ENCODE data around the gene PRKAR1B.
"Not testable (repeated sequence)": the region's sequence is repeated elsewhere in the genome, so short reads cannot be mapped to it uniquely, and the experiment has no call there.

The PRKAR1B gene

DNA sequence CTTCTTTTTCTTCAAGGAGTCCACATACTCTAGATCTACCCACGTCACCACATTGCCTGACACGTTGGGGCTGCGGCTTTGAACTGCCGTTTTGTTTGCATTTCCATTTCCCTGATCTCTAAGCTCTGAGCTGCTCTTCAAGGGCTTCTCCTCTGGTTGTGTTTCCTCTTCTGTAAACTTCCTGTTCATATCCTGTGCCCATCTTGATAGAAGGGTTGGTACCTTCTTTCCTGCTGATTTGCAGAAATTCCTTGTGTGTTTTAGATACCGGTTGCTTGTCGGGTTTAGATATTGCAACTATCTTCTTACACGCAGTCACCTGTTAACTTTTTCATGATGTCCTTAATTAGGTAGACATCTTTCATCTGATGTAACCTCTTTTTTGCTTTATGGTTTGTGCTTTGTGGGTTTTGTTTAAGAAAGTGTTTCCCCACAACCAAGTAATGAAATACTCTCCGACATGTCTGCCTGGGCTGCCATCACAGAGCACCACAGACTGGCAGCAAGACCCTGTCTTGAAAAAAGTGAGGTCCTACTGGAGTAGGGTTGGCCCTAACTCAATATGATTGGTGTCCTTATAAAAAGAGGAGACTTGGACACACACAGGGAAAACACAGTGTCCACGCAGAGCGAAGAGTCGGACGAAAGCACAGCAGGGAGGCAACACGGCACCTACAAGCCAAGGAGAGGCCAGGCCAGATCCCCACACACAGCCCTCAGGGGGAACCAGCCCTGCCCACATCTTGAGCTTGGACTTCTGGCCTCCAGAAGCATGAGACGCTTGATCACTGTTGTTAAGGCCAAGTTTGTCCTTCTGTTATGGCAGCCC is 108.3 kb downstream of the PRKAR1B start:
- DNase-seq, result no peak

DNA sequence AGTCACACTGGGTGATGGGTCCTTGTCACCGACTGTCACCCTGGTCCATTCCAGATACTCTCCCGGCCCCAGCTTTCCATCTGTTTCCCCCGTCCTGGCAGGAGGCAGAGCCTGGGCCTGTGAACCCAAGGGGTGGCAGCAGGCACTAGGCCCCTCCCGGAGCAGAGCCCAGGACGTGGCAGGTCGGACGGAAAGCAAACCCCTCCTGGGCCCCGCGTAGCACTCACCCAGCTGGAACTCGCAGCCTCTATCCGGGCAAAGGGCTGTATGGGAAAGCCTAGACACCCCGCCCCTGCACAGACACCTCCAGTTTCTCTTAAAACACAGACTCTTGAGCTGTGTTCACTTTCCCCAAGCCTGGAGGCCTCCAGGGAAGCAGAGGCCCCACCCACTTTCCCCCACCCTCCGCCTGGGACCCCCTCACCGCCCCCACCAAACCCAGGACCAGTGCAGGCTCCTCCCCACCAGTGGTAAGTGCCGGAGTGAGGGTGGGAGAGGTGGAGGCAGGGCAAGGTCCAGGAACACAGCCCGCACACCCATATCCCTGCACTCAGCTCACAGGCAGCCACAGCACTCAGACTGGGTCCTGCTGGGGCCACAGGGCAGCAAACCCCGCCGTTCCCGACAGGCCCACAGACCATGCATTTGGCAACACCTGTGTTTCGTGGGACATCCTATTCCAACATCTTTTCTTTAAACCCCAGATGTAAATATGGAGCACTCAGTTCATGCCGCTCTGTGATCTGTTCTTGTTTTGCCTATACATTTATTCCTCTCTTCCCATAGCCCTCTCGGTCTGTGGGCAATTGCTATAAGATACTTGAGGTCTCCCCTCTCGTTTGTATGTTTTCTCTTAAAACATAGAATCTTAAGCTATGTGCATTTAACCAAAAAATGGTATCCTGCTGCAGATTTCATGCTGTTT is 109.2 kb downstream of the PRKAR1B start:
- DNase-seq, result no peak

DNA sequence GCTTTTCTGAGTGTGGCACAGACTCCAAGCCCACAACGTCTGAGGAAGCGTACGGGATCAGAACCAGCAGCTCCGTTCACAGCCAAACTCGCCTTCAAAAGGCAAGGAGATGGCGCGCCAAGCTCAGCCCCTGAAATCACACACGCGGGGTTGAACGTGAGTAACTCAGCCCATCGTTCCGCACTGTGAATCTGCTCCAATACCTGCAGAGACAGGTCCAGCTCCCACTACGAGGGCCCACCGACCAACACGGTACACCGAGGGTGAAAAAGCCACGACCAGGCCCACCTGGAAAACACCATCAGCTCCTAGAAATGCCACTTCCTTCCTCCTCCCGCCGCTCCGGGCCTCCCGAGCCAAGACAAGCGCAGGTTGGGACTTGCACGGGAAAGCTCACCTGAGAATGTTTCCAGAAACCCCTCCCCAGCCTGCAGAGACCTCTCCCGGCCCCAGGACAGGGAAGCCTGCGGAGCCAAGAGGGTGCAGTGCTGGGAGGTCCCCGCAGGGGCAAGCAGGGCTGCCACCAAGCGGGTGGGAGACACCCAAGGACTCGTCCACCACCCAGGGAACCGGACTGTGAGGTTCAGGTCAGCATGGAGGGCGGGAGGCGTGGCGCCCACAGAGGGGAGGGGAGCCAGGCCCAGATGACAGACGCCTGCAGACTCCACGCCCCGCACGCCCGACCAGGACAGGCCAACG is 113.5 kb downstream of the PRKAR1B start:
- no peak for DNase-seq

DNA sequence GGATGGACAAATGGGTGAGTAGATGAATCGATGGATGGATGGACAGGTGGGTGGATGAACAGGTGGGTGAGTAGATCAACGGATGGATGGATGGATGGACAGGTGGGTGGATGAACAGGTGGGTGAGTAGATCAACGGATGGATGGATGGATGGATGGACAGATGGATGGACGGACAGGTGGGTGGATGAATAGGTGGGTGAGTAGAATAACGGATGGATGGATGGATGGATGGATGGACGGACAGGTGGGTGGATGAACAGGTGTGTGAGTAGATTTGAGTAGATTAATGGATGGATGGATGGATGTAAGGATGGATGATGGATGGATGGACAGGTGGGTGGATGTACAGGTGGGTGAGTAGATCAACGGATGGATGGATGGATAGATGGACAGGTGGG is 115.2 kb downstream of the PRKAR1B start:
- DNase-seq, result not testable (repeated sequence)

DNA sequence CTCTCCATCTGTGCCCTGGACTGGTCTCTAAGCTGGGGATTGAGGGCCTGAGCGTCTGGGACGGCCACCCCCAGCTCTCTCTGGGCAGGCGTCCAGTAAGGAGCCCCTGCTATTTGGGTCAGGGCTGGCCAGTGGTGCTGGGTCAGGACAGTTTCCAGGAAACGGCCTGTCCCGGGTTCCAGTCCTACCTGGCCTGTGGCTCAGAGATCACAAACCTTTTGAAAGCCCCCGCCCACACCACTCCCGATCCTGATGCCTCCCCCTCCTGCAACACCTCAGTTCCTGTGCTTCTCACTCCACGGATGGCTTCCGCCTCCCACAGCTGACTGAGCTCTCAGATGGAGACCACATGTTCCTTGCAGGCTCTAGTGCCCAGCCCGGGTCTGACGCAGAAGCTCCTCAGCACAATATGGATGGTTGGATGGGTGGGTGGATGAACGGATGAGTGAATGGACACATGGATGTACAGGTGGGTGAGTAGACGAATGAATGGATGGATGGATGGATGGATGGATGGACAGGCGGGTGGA is 115.7 kb downstream of the PRKAR1B start:
- DNase-seq, result no peak

DNA sequence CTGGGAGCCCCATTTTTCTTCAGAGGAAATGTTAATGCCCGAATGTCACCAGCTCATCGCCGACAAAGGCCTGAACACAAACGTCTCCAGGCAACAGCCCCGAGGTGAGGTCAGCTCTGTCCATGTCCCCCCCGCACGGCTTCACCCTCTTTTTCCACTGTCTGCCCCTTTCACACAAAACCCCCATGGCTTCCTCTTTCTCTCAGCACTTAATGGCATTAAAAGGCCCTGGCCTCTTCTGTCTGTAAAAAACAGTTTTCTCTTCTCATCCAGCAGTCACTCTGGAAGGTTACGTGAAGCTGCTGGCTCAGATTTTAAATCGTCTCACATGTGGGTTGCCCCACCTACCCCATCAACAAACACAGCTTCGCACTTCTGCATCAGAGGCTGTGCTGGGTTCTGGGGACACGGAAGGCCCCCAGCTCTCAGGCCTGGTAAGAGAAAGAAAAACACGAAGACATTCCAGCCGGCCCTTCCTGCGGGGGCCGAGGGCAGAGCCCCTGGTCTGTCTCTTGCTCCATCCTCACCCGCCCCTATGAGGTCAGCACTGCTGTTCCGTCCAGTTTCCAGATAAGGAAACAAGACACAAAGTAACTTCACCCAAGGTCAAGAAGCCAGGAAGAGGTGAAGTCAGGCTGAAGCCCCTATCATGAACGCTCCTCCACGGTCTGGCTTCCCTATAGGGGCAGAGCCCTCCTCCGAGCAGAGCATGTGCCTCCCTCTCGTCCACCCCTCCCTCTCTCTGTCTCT is 116.4 kb downstream of the PRKAR1B start:
- DNase-seq, result no peak

DNA sequence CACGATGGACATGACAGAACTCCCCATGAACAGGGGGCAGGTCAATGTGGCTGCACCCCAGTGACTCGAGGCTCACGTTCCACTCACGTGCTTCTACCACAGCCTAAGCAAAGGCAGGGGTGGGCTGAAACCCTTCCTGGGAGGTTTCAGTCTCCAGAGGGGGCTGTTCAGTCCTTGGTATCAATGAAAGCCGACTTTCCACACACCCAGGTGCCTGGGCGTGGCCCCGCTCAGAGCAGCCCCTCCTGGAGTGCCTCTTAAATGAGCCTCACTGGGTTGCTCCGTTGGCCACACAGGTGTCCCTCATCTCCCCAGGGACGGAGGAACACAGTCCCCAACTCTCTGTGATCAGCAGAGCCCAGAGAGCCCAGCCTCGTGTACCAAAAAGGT is 116.9 kb downstream of the PRKAR1B start:
- no peak for DNase-seq

DNA sequence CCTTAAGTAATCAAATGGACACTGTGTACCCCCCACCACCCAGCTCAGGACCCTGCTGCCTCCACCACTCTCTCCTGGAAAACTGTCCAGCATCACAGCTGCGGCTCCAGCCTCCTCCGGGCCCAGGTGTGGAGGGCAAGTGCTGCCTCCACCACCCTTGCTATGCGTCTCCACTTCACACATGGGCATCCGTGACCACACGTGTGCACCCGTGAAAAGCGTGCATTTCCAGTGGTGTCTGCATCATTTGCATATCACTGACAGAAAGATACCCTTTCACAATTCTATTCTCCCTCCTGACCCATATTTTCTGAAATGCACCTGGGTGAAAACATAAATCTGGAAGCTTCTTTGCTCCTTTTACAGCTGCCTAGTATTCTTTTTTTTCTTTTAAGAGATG is 117.7 kb downstream of the PRKAR1B start:
- DNase-seq, result no peak

DNA sequence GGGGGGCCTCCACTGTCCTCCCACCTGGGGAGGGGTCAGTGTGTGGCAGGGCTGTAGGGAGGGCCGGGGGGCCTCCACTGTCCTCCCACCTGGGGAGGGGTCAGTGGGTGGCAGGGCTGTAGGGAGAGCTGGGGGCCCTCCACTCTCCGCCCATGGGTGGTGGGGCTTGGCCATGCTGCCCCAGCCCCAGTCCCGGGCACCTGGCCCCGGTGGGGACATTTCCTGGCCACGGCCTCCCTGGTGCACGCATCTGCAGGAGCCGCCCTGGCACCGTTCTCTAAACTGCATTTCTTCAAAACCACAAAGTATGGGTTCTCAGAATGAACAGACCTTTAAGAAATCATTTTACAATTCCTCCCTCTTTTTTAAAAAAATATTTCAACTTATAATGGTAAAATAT is 118.1 kb downstream of the PRKAR1B start:
- no peak for DNase-seq

DNA sequence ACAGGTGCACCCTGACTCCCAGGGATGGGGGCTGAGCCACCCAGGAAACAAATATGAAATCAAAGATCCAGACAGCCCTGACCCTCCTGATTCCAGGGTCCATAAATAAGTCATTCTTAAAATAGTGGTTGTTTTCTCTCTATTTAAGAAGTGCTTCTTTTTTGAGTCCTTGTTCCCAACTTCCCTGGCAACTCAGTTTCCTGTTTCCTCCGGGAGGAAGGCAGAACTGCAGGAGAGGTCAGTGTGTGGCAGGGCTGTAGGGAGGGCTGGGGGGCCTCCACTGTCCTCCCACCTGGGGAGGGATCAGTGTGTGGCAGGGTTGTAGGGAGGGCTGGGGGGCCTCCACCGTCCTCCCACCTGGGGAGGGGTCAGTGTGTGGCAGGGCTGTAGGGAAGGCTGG is 118.7 kb downstream of the PRKAR1B start:
- DNase-seq, result no peak

DNA sequence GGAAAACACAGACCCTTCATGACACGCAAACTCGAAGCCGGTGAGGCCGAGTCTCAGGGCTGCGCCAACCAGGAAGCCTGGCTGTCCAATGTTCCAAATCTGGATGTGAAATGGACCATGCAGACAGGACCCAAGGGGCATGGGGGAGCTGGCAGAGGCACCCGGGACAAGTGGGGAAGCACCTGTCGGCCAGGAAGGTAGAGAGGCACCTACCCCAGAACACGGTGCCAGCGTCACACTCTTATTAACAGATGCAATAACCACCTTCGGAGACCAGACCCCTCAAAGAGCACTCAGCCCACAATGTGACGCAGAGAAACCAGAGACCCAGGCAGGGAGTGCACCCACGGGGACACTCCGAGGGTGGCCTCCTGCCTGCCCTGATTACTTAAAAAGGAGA is 119.1 kb downstream of the PRKAR1B start:
- no peak for DNase-seq

DNA sequence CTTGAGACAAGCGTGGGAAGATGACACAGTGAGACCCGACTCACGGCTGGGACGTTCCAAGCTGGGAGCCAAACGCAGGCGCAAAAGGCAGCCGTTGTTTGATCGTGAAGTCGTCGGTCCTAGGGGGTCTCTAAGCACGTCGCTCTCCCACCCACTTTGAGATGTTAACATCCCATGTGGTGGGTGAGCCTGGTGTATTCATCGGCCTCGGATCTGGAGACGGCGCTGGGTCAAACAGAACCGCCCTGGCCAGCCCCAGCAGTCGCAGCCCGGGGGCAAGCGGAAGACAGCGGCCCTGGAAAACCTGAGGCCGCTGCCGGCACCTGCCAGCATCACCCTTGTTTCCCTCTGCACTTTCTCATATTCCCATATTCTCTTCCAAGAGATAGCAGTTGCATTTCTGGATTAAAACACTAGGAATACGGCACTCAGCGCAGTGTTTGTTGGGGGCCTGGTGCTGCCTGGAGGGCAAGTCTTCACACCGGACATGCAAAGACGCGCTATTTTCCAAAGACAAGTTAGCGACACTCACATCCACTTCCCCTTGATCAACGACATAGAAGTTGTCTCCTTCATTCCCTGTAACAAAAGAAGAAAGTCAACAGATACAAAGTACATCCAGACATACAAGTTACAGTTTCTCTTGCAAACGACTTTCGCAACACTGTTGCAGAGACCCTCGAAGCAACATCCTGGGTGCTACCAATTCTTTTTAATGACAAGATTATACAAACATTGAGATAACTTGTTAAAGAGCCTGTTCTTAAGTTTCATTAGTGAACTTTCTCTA is 121.2 kb downstream of the PRKAR1B start:
- DNase-seq, result no peak

DNA sequence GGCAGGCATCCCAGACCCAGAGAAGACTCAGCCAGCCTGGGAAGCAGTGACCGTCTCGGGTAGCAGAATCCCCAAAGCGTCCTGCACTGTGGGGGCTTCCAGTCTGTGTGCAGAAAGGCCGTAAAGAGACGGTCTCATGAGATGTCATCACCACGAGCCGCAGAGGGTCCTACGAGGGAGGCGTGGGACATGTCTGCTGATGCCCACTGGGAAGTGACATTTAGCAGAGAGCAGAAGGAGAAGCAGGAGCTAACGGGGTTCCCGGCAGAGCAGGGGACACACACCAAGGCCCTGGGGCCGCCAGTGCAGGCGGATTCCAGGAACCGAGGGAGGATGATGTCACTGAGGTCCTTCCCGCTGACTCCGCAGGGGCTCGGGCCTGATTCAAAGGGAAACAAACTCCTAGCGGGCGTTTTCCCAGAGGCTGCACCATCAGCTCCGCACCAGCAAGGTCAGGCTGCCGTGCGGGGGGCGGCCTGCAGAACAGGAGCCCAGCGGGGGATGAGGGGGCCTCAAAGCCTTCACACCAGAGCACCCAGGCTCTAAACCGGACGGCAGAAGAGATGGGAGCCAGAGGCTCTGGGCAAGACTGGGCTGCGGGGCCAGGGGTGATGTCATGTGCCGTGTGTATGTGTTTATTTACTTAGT is 122.1 kb downstream of the PRKAR1B start:
- no peak for DNase-seq

DNA sequence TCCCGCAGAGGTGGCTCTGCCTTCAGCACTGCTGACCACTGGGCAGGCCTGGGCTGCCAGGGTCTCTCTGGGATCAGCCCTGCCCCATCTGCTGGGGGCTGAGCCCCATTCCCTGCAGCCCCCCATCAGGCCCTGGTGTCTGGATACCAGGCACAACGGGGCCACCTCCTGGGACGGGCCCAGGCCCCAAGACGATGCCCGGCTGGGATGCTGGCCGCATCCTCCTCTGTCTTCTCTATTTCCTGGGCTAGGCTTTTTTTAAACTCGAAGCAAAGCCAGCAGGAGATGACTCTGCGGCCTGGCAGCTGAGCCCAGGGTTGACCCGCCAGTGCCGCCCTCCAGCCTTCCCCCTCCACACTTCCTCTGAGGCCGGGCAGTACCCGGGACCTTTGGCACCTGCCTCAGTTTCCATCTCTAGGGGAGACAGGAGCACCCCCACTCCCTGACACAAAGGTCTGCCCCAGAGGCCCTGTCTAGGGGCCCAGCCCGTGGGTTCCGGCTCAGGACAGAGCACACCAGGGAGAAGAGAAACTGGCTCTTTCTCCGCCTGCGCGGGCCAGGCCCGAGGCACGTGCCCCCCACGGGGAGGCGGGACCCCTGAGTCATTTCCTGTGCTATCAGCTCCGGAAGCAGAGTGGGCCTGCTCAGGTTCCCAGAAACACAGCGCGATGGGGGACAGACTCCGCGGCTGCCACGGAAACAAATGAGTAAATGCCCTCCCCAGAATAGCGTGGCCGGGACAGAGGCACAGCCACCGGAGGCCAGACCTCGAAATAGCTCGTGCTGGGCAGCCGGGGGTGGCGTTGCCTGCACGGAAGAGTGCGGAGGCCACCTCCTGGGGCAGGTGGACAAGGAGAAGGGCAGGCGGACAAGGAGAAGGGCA is 122.8 kb downstream of the PRKAR1B start:
- peak; percentile 79 for DNase-seq

DNA sequence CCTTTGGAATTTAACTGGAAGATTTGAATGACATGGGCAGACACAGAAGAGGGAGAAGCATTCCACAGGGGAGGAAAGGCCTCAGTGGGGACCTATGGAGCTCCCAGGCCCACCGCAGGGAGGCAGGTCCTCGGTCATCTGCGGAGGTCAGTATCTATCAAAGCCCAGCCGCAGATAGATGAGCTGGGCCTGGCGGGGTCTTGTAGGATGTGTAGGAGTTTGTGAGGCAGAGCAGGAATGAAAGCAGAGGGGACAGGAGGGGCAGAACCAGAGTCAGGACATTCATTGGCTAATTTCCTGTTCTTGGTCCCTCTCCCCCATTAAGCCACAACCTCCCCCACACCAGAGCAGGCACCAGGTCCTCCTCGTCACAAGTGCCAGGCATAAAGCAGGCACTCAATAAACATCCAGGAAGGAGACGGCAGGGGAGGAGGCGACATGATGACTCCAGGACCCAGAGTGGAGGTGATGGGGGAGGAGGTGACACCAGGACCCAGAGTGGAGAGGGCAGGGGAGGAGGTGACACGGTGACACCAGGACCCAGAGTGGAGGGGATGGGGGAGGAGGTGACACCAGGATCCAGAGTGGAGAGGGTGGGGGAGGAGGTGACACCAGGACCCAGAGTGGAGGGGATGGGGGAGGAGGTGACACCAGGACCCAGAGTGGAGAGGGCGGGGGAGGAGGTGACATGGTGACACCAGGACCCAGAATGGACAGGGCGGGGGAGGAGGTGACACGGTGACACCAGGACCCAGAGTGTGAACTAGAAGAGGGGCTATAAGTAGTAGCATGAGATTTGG is 123.7 kb downstream of the PRKAR1B start:
- DNase-seq, result no peak

DNA sequence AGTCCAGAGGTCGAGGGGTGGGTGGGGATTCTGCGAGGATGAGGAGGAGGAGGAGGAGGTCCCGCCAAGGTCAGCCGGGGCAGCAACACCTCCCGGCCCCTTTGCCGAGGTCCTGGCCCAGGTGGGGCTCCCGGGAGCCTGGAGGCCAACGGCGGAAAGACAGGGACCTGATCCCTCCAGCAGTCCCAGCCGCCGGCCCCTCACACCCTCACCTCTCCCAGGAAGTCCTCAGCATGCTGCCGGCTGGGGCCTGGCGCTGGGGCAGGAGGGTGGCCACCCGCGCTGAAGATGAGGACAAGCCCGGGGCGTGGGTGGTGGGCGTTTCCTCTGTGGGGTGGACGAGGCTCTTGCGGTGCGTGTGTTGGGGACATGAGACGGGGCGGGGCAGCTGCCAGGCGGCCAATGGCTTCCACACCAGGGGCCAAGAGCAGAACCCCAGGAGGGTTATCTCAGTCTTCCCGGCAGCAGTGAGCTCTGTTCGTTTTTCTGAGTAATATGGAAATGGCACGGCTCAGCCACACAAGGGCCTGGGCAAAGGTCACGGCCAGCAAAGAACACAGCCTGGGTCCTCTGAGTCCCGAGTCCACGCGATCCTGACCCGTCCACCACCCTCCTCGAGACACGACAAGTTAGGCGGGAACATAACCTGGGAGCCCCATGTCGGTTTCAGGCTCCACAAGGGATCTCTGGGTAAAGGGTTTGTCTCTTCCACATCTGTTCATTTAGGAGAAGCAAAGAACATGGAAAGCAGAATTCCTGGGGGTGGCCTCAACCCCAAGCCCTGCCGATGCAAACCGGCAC is 124.5 kb downstream of the PRKAR1B start:
- DNase-seq, result no peak

DNA sequence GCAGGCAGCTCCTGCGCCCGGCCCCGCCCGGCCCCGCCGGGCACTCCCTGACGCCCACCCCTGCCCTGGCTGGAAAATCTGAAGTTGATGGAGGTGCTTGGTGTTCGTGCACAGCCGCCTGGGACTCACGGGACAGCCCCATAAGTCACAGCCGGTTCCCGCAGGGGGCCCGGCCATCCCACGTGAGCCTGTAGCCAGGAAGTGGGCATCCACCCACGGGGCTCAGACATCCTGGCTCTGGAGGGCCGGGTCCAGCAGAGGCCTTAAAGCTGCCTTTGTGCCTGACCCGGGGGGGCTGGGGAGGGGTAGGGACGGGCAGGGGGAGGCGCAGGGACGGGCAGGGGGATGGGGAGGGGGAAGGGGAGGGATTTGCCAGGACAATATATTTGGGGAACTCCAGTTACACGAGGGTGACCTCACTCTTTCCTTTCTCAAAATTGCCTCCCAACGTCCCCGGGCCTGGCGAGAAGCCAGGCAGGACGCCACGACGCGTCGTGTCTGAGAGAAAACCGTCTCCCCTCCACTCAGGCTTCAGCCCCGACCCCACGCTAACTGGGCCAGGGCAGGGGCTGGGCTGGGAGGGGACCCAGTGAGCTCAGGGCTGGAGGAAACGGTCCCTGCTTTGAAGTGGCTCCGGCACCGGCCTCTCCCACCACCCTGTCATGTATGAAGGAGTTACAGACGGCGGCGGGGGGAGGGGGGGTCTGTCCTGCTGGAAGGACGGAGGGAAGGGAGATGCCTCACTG is 125.3 kb downstream of the PRKAR1B start:
- DNase-seq, result no peak

Measured in EL (cell line).